Suppressor macrophage treated with lipopolysaccharide for 4 hours (primary cell): Measurements from ENCODE around the gene ADGRL1.
A peak's percentile ranks its signal among the peaks of the same experiment; 100 is the strongest.
"Not testable (repeated sequence)": the region's sequence is repeated elsewhere in the genome, so short reads cannot be mapped to it uniquely, and the experiment has no call there.

Experiments
- DNase-seq: peaks from one replicate; pipeline ENCODE4 v3.0.0-alpha.2; 2020

Gene ADGRL1

GRCh38 chr19:14205452-14206287, at the start of gene ADGRL1:
Gene ADGRL1 (minus strand): TSS chr19:14206169. CDS start chr19:14183602, 22,567 bp downstream.
- not testable (repeated sequence) for DNase-seq

GRCh38 chr19:14255316-14255715, 49.3 kb upstream of the ADGRL1 start:
- not testable (repeated sequence) for DNase-seq

- DNase-seq: not testable (repeated sequence)
These were observed 48.0 kb upstream of the ADGRL1 start for GRCh38 chr19:14253822-14254599.

GRCh38 chr19:14252136-14252535, 46.2 kb upstream of the ADGRL1 start:
- not testable (repeated sequence) for DNase-seq

GRCh38 chr19:14250870-14251269, 44.9 kb upstream of the ADGRL1 start:
- DNase-seq: no peak

GRCh38 chr19:14250315-14250714, 44.3 kb upstream of the ADGRL1 start:
- not testable (repeated sequence) for DNase-seq

- not testable (repeated sequence) for DNase-seq
These were observed 43.9 kb upstream of the ADGRL1 start for GRCh38 chr19:14249891-14250290.

GRCh38 chr19:14249012-14249754, 43.2 kb upstream of the ADGRL1 start:
- not testable (repeated sequence) for DNase-seq

GRCh38 chr19:14248578-14249011, 42.6 kb upstream of the ADGRL1 start:
- no peak for DNase-seq

GRCh38 chr19:14247548-14248471, 41.8 kb upstream of the ADGRL1 start:
- DNase-seq: not testable (repeated sequence)

GRCh38 chr19:14247205-14247547, 41.2 kb upstream of the ADGRL1 start:
- DNase-seq: not testable (repeated sequence)

GRCh38 chr19:14244393-14244792, 38.4 kb upstream of the ADGRL1 start:
- not testable (repeated sequence) for DNase-seq

- DNase-seq: not testable (repeated sequence)
These were observed 37.7 kb upstream of the ADGRL1 start for GRCh38 chr19:14243718-14244117.

GRCh38 chr19:14237014-14237941, 31.3 kb upstream of the ADGRL1 start:
- no peak for DNase-seq

GRCh38 chr19:14232945-14233344, 27.0 kb upstream of the ADGRL1 start:
- not testable (repeated sequence) for DNase-seq

GRCh38 chr19:14228446-14229071, 22.6 kb upstream of the ADGRL1 start:
- not testable (repeated sequence) for DNase-seq

GRCh38 chr19:14226498-14226897, 20.5 kb upstream of the ADGRL1 start:
- not testable (repeated sequence) for DNase-seq

- DNase-seq: no peak
These were observed 16.9 kb upstream of the ADGRL1 start for GRCh38 chr19:14222886-14223285.

GRCh38 chr19:14221345-14221744, 15.4 kb upstream of the ADGRL1 start:
- DNase-seq: peak; percentile 65

GRCh38 chr19:14218620-14219330, 12.8 kb upstream of the ADGRL1 start:
- DNase-seq: no peak
